IPS-NIHi7 (cell line): ENCODE data around the gene VAV1.
"Not testable (repeated sequence)": the region's sequence is repeated elsewhere in the genome, so short reads cannot be mapped to it uniquely, and the experiment has no call there.

ENCODE experiments used
- DNase-seq: peaks from one replicate; pipeline ENCODE4 v3.0.0; 2012; ENCODE audit warnings: mixed read lengths; ENCODE audit errors: extremely low spot score

VAV1 gene

DNA sequence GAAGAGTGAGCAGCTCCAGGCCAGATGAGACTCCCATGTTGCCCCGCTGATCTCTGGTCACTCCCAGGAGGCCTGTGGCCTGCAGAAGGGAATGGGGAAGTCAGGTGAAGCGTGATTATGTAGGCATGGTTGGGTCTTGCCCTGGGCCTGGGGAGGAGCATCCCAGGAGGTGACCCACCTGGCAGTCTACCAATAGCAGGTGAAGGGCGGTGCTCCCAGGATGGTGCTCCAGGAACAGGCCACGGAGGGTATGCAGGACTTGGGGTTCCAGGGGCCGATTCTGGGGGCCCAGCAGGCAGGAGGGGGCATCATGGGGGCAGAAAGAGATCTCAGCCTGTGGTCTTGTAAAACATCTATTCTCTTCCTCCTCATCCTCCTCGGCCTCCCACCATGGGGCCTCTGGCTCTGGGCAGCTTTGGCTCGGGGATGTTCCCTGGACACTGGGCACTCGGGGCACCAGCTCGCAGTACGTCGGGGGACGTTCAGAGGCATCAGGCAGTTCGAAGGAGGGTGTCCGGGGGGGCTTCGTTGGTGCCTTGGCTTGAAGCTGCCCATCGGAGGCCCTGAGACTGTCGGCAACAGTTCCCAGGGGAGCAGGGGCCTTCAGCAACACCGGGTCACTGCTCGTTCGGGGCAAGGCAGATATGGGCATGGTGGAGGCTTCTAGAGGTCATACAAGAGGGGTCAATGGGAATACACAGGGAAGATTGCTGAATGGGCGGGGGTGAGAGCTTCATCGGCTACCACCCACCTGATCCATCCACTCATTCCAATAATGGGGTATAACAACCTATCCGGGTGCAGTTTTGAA, 17.6 kb upstream of the VAV1 start:
- no peak for DNase-seq

GRCh38 chr19:6760606-6761005, 11.9 kb upstream of the VAV1 start:
- DNase-seq: no peak

- DNase-seq: no peak
Measured at GRCh38 chr19:6761053-6761676, 11.3 kb upstream of the VAV1 start.

DNA sequence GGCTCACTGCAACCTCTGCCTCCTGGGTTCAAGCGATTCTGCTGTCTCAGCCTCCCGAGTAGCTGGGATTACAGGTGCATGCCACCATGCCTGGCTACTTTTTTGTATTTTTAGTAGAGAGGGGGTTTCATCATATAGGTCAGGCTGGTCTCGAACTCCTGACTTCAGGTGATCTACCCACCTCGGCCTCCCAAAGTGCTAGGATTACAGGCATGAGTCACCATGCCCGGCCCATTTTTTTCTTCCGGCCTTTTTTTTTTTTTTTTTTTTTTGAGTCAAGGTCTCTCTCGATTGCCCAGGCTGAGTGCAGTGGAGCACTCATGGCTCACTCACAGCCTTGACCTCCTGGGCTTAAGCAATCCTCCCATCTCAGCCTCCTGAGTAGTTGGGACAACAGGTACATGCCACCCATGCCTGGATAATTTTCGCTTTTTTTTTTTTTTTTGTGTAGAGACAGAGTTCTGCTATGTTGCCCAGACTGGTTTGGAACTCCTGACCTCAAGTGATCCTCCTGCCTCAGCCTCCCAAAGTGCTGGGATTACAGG, 10.2 kb upstream of the VAV1 start:
- not testable (repeated sequence) for DNase-seq

- DNase-seq: peak; percentile 82
Measured at GRCh38 chr19:6765738-6766356, 6.7 kb upstream of the VAV1 start.

DNA sequence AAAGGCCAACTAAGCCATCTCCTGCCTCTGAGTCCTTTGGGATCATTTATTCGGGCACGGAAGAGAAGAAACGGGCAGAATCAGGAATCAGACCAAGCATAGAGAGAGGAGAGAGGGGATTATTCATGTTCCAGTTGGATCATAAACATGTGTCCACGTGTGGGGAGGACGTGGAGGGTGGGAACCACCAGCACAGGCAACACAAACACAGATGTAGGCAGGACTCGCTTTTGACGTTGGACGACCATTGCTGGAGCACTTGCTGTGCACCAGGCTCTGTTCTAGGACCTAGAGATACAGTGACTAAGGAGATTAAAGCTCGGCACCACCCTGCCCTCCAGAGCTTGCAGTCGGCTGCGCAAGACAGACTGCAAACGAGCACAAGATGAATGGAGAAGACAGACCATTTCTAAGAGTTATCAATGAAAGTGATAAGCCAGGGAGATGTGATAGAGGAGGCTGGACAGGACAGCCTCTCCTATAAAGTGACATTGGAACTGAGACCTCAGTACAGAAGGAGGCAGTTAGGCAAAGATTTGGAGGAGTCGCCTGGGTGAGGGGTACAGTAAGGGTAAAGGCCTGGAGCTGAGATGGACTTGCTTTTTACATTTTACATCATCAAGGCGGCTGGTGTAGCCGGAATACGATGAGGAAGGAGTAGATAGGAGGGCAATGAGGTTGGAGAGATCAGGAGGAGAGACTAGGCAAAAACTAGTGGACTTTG, 6.0 kb upstream of the VAV1 start:
- no peak for DNase-seq

- DNase-seq: no peak
Measured at GRCh38 chr19:6767081-6767356, 5.5 kb upstream of the VAV1 start.

DNA sequence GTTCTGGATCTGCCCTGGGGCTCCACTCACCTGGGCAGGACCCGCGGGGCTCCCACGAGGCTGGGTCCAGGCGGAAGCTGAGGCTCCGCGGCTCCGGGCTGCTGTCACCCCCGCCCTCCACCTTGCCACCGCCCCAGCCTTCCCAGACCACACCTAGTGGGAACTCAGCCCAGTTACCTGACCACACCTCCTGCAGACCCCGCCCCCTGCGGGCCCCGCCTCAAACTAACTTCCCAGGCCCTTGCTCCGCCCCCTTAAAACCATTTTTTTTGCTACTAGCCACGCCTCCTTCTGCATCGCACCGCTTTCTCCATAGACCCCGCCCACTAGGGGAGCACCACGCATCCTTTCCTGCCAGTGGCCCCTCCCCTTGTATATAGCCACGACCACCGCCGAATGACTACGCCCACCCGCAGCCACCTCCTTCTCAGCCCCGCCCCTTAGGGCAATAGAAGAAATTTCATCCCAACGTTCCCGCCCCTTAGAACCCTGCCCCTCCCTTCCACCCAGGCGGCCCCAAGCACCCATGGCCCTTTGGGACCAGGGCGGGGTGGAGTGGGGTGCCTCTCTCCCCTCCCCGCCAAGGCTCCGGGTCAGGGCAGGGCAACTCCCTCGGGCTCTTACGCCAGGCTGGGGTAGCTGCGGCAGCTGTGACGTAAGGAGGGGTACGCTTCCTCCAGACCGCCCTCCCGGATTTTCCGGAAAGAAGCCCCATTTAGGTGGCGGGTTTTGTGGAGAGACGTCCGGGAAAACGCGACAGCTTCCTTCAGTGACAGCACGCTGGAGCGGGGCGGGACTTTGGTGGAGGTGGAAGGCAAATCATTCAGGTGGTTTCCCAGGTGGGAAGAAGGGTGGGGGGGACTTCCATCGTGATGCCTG, 4.9 kb upstream of the VAV1 start, which contains the start of gene SH2D3A:
Gene SH2D3A (minus strand): TSS at position 79 of the 879 bp plus-strand sequence. CDS start 3,687 bp downstream, outside the sequence.
- DNase-seq: peak; percentile 94

DNA sequence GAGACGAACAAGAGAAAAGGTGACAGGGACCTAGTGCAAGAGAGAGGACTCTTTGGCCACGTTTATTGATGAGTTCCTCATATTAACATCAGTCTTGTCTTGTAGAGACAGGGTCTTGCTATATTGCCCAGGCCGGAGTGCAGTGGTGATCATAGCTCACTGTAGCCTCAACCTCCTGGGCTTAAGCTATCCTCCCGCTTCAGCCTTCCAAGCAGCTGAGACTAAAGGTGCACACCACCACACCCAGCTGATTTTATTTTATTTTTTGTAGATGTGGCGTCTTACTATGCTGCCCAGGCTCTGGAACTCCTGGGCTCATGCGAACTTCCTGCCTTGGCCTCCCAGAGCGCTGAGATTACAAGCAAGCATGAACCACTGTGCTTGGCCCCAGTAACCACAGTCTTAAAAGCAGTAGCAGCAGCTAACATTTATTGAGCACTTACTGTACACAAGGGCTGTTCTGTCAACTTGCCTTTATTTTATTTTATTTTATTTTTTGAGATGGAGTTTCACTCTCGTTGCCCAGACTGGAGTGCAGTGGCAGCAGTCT, 4.2 kb upstream of the VAV1 start:
- no peak for DNase-seq

DNA sequence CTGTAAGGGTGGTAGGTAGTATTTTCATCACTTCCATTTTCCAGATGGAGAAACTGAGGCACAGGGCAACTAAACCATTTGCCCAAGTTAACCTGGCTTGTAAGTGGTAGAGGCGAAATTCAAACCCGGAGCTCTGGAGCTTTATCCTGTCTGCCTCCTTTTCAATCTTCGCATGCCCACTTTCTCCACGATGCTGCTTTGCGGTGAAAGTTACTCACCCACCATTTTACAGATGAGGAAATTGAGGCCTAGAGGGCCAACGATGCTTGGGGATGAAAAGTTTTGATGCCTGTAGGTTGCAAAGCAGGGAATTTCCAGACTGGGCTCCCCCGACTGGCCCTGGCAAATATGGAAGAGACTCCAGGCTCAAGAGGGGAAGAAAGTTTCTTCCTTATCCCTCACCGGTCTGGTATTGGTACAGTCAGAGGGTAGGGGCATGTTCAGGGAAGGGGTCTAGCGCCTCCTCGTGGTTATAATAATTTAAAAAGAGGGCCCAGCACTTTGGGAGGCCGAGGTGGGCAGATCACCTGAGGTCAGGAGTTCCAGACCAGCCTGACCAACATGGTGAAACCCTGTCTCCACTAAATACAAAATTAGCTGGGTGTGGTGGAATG, 3.4 kb upstream of the VAV1 start:
- DNase-seq: peak; percentile 72

DNA sequence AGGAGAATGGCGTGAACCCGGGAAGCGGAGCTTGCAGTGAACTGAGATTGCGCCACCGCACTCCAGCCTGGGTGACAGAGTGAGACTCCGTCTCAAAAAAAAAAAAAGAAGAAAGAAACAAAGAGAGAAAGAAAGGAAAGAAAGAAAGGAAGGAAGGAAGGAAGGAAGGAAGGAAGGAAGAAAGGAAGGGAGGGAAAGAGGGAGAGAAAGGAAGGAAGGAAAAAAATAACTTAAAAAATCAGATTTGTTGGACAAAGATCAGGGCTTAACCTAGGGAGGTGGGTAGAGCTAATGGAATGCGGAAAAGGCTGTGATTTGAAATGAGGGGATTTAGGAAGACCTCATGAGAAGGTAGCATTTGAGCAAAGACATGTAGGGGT, 870 bp upstream of the VAV1 start:
- DNase-seq: not testable (repeated sequence)

DNA sequence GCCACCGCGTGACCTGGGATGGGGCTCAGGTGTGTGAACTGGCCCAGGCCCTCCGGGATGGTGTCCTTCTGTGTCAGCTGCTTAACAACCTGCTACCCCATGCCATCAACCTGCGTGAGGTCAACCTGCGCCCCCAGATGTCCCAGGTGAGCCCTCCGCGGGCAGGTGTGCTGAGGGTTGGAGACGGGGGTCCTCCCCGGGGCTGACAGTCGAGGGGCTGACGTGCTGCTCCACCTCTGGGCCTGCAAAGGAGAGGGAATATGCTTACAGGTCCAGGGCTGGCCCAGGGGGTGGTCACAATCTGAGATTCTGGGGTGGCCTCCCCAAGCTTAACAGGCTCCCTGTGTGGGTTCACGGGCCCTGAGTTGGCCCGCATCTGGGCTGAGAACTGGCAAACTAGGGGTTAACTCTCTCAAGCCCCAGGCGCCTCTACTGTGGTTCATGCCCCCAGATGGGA, 386 bp downstream of the VAV1 start:
- no peak for DNase-seq

DNA sequence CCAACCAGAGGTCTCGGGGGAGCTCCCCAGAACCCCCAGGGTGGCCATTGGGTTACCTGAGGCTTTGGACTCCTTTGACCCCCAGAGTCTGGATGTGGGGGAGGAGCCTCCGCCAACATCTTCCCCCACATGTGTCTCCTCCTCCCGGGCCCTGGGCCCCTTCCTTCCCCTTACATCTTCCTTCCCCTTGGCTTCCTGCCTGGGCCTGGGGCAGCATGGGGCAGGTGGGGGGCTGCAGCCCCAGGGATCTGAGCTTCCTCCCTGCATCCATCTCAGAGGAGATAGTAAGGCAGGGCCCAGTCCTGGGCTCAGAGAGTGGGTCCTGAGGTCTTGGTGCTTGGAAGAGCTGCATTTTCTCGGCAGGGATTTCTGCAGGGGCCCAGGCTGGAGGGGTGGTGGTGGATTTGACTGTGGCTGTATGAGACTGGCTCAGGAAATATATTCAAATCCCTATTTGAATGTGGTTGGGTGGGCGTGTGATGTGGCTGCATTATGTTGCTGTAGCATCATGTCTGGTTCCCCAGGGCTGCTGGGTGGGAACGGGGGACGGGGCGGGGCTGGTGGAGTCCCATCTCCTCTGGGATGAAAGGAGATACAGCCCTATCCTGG, 919 bp downstream of the VAV1 start:
- DNase-seq: no peak

DNA sequence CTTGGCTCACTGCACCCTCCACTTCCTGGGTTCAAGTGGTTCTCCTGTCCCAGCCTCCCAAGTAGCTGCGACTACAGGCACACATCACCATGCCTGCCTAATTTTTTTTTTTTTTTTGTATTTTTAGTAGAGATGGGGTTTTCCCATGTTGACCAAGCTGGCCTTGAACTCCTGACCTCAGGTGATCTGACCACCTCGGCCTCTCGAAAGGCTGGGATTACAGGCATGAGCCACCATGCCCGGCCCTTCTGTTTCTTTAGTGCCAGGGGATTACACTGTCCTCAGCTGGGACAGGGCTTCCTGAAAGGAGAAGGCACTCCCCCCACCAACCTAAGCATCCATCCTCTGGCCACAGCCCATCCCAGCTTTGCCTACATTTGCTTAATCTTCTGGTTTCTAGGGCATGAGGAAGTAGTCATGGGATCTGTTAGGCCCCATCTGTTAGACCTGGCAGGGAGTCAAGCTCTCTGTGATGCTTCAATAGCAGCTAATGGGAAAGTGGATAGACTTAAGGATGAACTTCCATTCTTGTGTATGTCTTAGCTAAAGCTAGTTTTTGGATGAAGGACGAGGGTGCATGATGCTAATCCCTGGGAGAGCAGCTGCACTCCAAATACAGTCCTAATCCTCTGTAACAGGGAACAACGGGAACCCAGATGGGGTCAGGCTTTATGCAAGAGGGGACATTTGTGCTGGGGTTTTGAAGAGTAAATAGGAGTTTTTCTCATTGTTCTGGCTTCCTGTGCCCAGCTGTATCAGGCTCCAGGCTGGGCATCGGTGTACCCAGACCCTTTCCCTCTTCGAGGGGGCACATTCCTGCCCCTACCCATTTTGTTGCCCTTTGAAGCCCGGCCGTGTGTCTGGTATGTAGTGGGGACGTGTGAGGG, 2.6 kb downstream of the VAV1 start:
- no peak for DNase-seq

DNA sequence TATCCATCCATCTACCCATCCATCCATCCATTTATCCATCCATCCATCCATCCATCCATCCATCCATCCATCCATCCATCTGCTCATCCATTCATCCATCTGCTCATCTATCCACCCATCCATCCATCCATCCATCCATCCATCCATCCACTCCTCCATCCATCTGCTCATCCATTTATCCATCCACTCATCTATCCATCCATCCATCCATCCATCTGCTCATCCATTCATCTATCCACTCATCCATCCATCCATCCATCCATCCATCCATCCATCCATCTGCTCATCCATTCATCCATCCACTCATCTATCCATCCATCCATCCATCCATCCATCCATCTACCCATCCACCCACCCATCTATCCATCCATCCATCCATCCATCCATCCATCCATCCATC, 3.5 kb downstream of the VAV1 start:
- not testable (repeated sequence) for DNase-seq

- no peak for DNase-seq
Measured at GRCh38 chr19:6776999-6777398, 4.5 kb downstream of the VAV1 start.

DNA sequence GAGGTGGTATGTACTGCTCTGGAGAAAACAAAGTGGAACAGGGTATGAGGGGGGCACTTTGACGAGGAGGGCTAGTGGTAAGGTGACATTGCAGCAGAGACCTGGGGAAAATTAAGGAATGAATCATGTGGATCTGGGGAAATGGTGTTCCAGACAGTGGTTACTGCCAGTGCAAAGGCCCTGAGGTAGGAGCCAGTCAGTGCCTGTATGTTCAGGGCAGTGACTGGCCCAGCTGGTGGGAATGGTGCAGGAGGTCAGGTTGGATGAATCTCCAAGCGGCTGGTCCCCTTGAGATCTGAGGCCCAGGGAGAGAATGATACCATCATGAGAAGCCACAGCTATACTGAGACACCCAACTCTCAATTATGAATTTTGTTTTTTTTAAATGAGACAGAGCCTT, 4.9 kb downstream of the VAV1 start:
- DNase-seq: no peak

GRCh38 chr19:6778386-6778785, 5.9 kb downstream of the VAV1 start:
- no peak for DNase-seq

- no peak for DNase-seq
Measured at GRCh38 chr19:6779206-6779605, 6.7 kb downstream of the VAV1 start.
